Measurements from ENCODE around the gene ZDHHC14.

ZDHHC14 gene

DNA sequence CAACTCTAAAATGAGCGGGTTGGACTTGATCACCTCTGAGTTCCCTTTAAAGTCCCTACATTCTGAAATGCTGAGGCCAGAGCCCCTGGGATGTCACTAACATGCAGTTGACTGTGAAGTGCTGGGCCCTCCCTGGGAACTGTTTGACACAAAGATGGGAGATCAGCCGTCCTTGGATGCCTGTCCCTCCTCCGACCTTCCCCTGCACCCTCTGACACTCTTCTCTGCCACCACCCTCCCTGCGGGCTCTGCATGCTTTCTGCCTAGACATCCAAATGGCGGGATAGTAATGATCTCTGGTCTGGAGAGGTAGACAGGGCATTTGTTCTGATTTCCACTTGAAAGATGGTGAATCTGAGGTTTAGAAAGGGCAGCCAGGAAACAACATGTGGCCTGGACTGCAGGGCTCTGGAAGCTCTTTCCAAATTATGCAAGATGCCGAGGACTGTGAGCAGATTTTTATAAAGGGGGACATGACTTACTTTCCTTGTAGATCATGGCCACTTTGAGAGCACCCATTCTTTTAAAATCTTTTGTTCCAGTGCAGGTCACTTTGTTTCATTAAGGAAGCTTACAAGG is 113.2 kb downstream of the ZDHHC14 start:
- peaks cover 7% of the 10 kb centered on the region for H3K27me3 Mint-ChIP-seq (ENCODE audit: low read depth)
- peaks cover 5% of the 10 kb centered on the region for H3K36me3 Mint-ChIP-seq (ENCODE audit: low read depth)
- no peak for DNase-seq (ENCODE audit: low spot score)
- no peak overlapping the region for H3K4me3 Mint-ChIP-seq
- peaks cover 20% of the 10 kb centered on the region for H3K4me1 Mint-ChIP-seq (ENCODE audit: low read depth)
- H3K27ac Mint-ChIP-seq, result no peak overlapping the region
- peaks cover 15% of the 10 kb centered on the region for H3K9me3 Mint-ChIP-seq

DNA sequence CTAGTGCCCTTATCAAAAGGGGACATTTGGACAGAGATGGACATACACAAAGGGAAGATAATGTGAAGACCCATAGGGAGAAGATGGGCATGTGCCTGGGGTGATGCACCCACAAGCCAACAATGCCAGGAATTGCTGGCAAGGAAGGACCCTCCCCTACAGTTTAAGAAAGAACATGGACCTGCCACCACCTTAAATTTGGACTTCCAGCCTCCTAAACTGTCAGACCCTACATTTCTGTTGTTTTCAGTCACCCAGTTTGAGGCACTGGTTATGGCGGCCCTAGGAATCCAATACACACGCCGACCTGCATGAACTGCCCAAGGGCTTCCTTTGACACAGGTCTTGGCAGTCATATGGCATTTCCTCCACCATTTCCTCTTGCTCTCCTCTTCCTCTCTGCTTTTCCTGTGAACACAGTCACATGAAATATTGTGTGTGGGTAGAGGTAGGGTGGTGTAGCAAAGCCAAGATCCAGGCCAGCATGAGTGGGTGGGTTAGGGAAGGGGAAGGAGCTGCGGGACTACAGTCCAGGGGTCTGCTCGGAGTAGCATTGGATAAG is 115.6 kb downstream of the ZDHHC14 start:
- H3K4me3 Mint-ChIP-seq, result no peak overlapping the region
- H3K36me3 Mint-ChIP-seq (ENCODE audit: low read depth), result peaks cover 10% of the 10 kb centered on the region
- no peak overlapping the region for H3K27ac Mint-ChIP-seq
- H3K9me3 Mint-ChIP-seq, result peaks cover 24% of the 10 kb centered on the region
- peaks cover 18% of the 10 kb centered on the region for H3K4me1 Mint-ChIP-seq (ENCODE audit: low read depth)
- H3K27me3 Mint-ChIP-seq (ENCODE audit: low read depth), result peaks cover 2% of the 10 kb centered on the region
- no peak for DNase-seq (ENCODE audit: low spot score)

DNA sequence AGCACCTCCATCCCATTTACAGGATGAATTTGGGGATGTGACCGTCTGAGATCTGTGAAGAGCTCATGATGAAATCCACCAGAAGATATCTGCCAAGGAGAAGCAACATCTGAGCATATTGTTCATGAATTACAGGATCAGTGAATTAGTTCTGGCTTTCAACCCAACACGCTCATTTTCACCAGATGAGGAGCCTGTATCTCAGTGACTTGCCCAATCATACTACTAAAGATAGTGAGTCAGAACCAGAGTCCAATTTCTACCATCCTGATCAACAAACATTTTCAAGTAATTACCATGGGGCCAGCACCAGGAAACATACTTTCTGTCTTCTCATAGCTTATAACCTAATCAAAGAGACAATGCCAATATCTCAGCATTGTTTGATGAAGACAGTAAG is 116.6 kb downstream of the ZDHHC14 start:
- Mint-ChIP-seq H3K27me3 (ENCODE audit: low read depth) (peaks cover 2% of the 10 kb centered on the region), H3K36me3 (ENCODE audit: low read depth) (peaks cover 10% of the 10 kb centered on the region), H3K27ac (no peak overlapping the region), H3K4me3 (no peak overlapping the region), H3K9me3 (peaks cover 24% of the 10 kb centered on the region), H3K4me1 (ENCODE audit: low read depth) (peaks cover 18% of the 10 kb centered on the region)
- DNase-seq (ENCODE audit: low spot score), result no peak

DNA sequence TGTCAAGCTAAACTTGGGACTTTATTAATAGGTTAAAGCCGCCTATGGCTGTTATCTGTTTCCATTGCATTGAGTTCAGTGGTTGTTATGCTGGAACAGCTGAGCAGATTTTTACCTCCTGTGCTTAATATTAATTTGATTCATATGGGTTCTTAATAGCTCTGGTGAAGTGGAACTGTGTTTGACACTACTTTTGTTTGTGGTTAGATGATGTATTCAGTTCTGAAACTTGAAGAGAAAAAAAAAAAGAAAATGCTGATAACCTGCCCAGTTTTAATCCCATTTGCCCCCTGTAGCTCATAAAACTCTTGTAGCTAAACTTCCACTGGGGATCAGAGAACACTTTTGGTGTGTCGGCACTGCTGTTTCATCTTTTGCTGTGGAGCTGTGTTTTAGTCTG is 117.8 kb downstream of the ZDHHC14 start:
- H3K36me3 Mint-ChIP-seq (ENCODE audit: low read depth), result peaks cover 13% of the 10 kb centered on the region
- H3K4me3 Mint-ChIP-seq, result no peak overlapping the region
- DNase-seq (ENCODE audit: low spot score), result no peak
- peaks cover 2% of the 10 kb centered on the region for H3K27me3 Mint-ChIP-seq (ENCODE audit: low read depth)
- peaks cover 30% of the 10 kb centered on the region for H3K9me3 Mint-ChIP-seq
- H3K27ac Mint-ChIP-seq, result no peak overlapping the region
- H3K4me1 Mint-ChIP-seq (ENCODE audit: low read depth), result peaks cover 18% of the 10 kb centered on the region

- Mint-ChIP-seq H3K27ac (peak overlapping the region; percentile 9), H3K27me3 (ENCODE audit: low read depth) (peaks cover 2% of the 10 kb centered on the region), H3K36me3 (ENCODE audit: low read depth) (peaks cover 14% of the 10 kb centered on the region), H3K9me3 (peaks cover 32% of the 10 kb centered on the region), H3K4me3 (no peak overlapping the region), H3K4me1 (ENCODE audit: low read depth) (peaks cover 18% of the 10 kb centered on the region)
- no peak for DNase-seq (ENCODE audit: low spot score)
Observed at GRCh38 chr6:157500022-157500421, 119.0 kb downstream of the ZDHHC14 start.

GRCh38 chr6:157503018-157503747 is 122.2 kb downstream of the ZDHHC14 start:
- Mint-ChIP-seq H3K9me3 (peaks cover 47% of the 10 kb centered on the region), H3K4me3 (no peak overlapping the region), H3K27ac (no peak overlapping the region), H3K27me3 (ENCODE audit: low read depth) (peaks cover 2% of the 10 kb centered on the region), H3K36me3 (ENCODE audit: low read depth) (peaks cover 20% of the 10 kb centered on the region), H3K4me1 (ENCODE audit: low read depth) (peaks cover 14% of the 10 kb centered on the region)
- no peak for DNase-seq (ENCODE audit: low spot score)

DNA sequence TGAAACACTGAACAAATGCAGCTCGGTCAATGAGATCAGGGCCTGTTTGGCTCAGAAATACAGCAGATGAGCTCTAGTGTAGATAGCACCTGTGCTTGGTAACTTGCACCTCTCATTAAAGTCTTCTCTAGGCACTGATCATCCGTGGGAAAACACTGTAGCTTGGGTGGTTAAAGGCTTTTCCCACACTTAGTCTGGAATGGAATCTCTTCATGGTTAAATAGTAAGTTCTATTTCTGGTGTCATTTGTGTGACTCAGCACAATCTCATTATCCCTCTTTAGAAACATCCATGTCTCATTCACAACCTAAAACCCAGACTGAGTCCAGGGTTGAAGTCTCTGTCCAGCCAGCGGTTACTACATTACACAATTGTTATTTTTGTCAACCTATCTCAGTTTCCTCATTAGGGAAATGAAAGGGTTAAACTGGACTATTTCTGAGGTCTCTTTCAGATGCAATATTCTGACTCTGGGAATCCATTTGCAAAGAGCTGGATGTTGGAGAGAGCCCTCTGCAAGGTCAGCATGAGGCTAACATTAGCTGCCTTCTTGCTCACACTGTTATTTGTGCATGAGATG is 125.0 kb downstream of the ZDHHC14 start:
- H3K4me3 Mint-ChIP-seq, result no peak overlapping the region
- no peak overlapping the region for H3K27ac Mint-ChIP-seq
- H3K27me3 Mint-ChIP-seq (ENCODE audit: low read depth), result peaks cover 3% of the 10 kb centered on the region
- peaks cover 48% of the 10 kb centered on the region for H3K9me3 Mint-ChIP-seq
- DNase-seq (ENCODE audit: low spot score), result no peak
- peaks cover 9% of the 10 kb centered on the region for H3K4me1 Mint-ChIP-seq (ENCODE audit: low read depth)
- H3K36me3 Mint-ChIP-seq (ENCODE audit: low read depth), result peaks cover 21% of the 10 kb centered on the region

DNA sequence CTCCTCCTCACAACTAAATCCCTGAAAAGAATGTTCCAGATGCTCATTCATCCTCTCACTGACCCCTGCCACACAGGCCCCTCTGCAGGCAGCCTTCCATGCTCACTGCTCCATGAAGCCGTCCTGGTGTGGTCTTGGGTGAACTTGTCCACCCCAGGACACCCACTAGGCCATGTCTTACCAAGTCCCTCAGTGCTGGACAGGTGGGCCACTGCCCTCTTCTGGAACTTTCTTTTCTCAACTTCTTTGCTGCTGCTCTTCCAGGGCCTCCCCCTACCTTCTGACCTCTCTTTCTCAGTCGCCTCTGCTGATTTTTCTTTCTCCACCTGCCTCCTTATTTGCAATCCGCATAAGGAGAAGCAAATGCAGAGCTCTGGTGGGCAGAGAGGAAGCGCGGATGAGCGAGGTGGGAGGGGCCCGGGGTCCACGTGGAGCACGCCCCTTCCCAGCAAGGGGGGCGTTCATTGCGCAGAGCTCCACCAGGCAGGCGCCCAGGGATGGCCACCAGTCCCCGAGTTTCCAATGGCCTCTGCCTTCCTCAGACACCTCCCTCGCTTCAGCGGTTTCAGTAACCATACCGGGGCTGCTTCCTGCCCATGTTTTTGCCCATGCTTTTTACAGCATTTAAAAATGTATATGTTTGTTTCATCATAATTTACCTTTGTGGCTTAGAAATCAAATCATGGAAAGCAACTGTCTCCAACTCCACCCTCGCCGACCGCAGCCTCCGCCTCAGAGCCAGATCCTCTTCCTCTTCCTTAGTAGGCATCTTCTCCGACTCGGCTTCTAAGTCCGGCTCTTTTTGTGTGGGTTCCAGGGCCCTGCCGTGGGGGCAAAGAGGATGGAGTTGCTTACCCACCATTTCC is 129.6 kb downstream of the ZDHHC14 start:
- Mint-ChIP-seq H3K9me3 (peaks cover 33% of the 10 kb centered on the region), H3K4me3 (peak overlapping the region; percentile 79), H3K4me1 (ENCODE audit: low read depth) (peaks cover 12% of the 10 kb centered on the region), H3K27me3 (ENCODE audit: low read depth) (peaks cover 3% of the 10 kb centered on the region), H3K36me3 (ENCODE audit: low read depth) (peaks cover 13% of the 10 kb centered on the region), H3K27ac (peak overlapping the region; percentile 32)
- no peak for DNase-seq (ENCODE audit: low spot score)

GRCh38 chr6:157511682-157512381 is 130.8 kb downstream of the ZDHHC14 start:
- Mint-ChIP-seq H3K4me3 (no peak overlapping the region), H3K27me3 (ENCODE audit: low read depth) (peaks cover 3% of the 10 kb centered on the region), H3K27ac (no peak overlapping the region), H3K36me3 (ENCODE audit: low read depth) (peaks cover 9% of the 10 kb centered on the region), H3K4me1 (ENCODE audit: low read depth) (peaks cover 12% of the 10 kb centered on the region), H3K9me3 (peaks cover 21% of the 10 kb centered on the region)
- DNase-seq (ENCODE audit: low spot score), result no peak

DNA sequence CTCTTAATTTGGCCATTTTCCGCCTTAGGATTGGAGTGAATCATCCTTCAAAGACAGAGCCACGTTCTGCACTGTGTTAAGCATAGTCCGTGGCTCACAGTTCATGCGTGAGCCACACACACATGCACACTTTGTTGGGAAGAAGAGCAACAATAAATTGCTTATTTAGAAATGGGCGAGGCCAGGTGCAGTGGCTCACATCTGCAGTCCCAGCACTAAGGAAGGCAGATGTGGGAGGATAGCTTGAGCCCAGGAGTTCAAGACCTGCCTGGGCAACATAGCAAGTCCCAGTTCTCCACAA is 131.3 kb downstream of the ZDHHC14 start:
- DNase-seq (ENCODE audit: low spot score), result no peak
- Mint-ChIP-seq H3K36me3 (ENCODE audit: low read depth) (peaks cover 9% of the 10 kb centered on the region), H3K27me3 (ENCODE audit: low read depth) (peaks cover 3% of the 10 kb centered on the region), H3K9me3 (peaks cover 17% of the 10 kb centered on the region), H3K4me1 (ENCODE audit: low read depth) (peaks cover 12% of the 10 kb centered on the region), H3K4me3 (no peak overlapping the region), H3K27ac (no peak overlapping the region)

GRCh38 chr6:157513004-157513603 is 132.1 kb downstream of the ZDHHC14 start:
- Mint-ChIP-seq H3K27me3 (ENCODE audit: low read depth) (peaks cover 3% of the 10 kb centered on the region), H3K27ac (no peak overlapping the region)

DNA sequence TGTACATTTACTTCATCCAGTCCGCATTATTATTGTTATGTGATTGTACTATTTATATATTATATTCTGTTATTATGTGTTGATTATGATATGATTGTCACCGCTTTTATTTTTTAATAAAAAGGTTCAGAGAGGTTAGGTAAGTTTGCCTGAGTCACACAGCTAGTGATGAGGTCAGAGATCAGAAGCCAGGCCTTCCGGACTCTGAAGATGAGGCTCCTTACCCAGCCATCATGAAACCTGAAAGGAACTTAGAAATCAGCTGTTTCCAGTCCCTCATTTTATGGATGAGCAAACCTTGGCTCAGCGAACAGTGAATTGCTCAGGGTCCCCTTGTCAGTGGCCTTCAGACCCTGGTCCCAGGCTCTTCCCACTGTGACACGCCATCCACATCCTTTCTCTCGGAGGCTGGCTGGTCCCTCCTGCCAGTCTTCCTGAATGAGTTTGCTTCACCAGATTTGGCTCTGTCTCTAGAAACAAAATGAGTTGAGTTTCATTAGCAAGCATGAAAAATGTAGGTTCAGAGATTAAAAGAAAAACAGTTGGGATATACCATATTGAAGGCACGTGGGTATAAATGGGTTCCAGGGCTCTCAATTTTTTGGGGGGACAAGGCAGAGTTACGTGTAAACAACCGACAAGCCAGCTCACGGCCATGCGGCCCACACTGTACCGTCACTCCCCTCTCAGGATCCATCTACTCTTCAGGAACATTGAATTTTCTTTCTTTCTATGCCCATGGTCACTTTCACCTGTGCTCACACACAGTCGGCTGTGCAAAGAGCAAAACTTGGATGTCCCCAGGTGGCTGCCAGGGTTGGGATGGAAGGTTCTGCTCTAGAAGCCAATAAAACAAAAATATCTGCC is 132.9 kb downstream of the ZDHHC14 start:
- Mint-ChIP-seq H3K9me3 (peaks cover 4% of the 10 kb centered on the region), H3K4me1 (ENCODE audit: low read depth) (peaks cover 12% of the 10 kb centered on the region), H3K4me3 (no peak overlapping the region), H3K27me3 (ENCODE audit: low read depth) (peaks cover 3% of the 10 kb centered on the region), H3K27ac (no peak overlapping the region), H3K36me3 (ENCODE audit: low read depth) (peaks cover 5% of the 10 kb centered on the region)
- no peak for DNase-seq (ENCODE audit: low spot score)

More at GRCh38 chr6:157513004-157513603, 132.1 kb downstream of the ZDHHC14 start:
- Mint-ChIP-seq H3K9me3 (peaks cover 10% of the 10 kb centered on the region), H3K4me3 (no peak overlapping the region), H3K36me3 (ENCODE audit: low read depth) (peaks cover 9% of the 10 kb centered on the region), H3K4me1 (ENCODE audit: low read depth) (peaks cover 12% of the 10 kb centered on the region)
- no peak for DNase-seq (ENCODE audit: low spot score)
